ENCODE data around the gene KRT73.

KRT73 gene

DNA sequence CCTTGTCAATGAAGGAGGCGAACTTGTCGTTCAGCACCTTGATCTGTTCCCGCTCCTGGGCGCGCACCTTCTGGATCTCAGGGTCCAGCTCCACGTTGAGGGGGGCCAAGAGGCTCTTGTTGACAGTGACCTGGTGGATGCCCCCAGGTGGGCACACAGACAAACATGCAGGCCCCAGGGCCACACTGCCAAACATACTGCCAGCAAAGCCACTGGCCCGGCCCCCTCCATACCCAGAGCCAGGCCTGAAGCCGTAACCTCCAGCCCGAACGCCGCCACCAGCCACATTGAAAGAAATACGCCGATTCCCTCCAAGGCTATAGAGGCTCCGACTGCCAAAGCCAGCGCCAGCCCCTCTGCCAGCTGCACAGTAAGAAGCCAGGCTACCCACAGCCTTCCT is 45.1 kb downstream of the KRT73 start:
- no peak for DNase-seq (ENCODE audit: low read depth)
- TF ChIP-seq, protein P1, sequence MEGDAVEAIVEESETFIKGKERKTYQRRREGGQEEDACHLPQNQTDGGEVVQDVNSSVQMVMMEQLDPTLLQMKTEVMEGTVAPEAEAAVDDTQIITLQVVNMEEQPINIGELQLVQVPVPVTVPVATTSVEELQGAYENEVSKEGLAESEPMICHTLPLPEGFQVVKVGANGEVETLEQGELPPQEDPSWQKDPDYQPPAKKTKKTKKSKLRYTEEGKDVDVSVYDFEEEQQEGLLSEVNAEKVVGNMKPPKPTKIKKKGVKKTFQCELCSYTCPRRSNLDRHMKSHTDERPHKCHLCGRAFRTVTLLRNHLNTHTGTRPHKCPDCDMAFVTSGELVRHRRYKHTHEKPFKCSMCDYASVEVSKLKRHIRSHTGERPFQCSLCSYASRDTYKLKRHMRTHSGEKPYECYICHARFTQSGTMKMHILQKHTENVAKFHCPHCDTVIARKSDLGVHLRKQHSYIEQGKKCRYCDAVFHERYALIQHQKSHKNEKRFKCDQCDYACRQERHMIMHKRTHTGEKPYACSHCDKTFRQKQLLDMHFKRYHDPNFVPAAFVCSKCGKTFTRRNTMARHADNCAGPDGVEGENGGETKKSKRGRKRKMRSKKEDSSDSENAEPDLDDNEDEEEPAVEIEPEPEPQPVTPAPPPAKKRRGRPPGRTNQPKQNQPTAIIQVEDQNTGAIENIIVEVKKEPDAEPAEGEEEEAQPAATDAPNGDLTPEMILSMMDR (IDR thresholded peaks at IDR 0.05; ENCODE audit: low read depth, low read length, missing control alignments) = no peak
- no peak overlapping the region for H3K4me3 ChIP-seq (ENCODE audit: low read depth, low read length)

DNA sequence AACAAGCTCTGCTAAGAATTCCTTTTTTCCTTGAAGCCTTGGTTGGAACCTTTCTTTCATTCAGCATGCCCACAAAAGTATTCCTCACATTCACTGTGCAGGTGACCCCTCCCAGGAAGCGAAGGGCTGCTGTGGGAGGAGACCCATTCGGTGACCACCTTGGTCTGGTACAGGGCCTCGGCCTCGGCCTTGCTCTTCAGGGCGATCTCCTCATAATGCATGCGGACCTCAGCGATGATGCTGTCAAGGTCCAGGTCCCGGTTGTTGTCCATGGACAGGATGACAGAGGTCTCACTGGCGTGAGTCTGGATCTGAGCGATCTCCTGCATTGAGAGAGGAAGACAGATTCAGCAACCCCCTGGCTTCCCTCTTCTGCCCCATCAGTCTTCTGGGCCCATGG is 47.8 kb downstream of the KRT73 start:
- no peak overlapping the region for H3K4me3 ChIP-seq (ENCODE audit: low read depth, low read length)
- TF ChIP-seq, protein P1 (IDR thresholded peaks at IDR 0.05; ENCODE audit: low read depth, low read length, missing control alignments) = no peak
- DNase-seq (ENCODE audit: low read depth) = no peak

GRCh38 chr12:52568111-52568510 is 50.2 kb downstream of the KRT73 start:
- DNase-seq (ENCODE audit: low read depth) = no peak
- TF ChIP-seq, protein P1 (IDR thresholded peaks at IDR 0.05; ENCODE audit: low read depth, low read length, missing control alignments) = no peak
- no peak overlapping the region for H3K4me3 ChIP-seq (ENCODE audit: low read depth, low read length)

DNA sequence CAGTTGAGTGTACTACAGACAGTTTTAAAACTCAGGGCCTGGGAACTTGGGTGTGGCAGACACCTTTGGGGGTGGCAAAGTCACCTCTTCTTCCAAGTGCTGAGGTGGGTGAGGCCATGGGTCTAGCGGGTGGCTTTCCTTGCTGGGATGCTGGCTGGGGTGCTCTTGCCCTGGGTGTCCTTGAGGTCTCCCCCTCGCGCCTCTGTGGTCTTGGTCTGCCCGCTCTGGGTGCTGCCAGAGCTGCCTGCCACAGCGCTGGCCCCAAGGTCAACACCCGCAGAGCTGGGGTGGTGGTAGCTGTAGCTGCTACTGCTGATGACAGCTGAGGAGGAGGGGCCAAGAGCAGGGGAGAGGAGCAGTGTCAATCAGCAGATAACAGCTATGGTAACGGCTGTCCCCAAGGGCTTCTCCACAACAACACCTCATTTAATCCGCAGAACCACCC is 51.5 kb downstream of the KRT73 start:
- no peak overlapping the region for H3K4me3 ChIP-seq (ENCODE audit: low read depth, low read length)
- no peak for DNase-seq (ENCODE audit: low read depth)
- TF ChIP-seq, protein P1 (IDR thresholded peaks at IDR 0.05; ENCODE audit: low read depth, low read length, missing control alignments) = no peak

GRCh38 chr12:52564582-52564981 is 53.8 kb downstream of the KRT73 start:
- TF ChIP-seq, protein P1 (IDR thresholded peaks at IDR 0.05; ENCODE audit: low read depth, low read length, missing control alignments) = no peak
- no peak overlapping the region for H3K4me3 ChIP-seq (ENCODE audit: low read depth, low read length)
- no peak for DNase-seq (ENCODE audit: low read depth)

- TF ChIP-seq, protein P1 (IDR thresholded peaks at IDR 0.05; ENCODE audit: low read depth, low read length, missing control alignments) = peak; percentile 29
- DNase-seq (ENCODE audit: low read depth) = no peak
- H3K4me3 ChIP-seq (ENCODE audit: low read depth, low read length) = no peak overlapping the region
Observed at GRCh38 chr12:52561880-52562449, 56.4 kb downstream of the KRT73 start.

DNA sequence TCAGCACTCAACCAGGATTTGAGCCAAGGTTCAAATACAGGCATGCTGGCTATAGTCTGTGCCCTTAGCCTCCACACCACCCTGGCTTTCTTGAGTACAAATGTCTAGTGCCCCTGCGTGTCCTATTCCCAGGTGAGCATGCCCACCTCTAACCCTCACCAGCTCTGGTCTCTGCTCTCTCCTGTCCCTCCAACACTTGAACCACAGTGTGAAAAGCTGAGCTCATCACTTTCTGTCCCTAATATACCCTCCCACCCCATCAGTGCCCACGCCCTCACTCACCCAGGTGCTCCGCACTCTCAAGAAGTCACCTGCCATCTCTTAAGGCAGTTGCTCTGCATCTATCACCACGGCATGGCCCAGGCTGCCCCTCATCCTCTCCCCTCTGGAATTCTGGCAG is 58.4 kb downstream of the KRT73 start:
- H3K4me3 ChIP-seq (ENCODE audit: low read depth, low read length) = no peak overlapping the region
- TF ChIP-seq, protein P1 (IDR thresholded peaks at IDR 0.05; ENCODE audit: low read depth, low read length, missing control alignments) = no peak
- DNase-seq (ENCODE audit: low read depth) = no peak
